ENCODE results near the gene KRT82. TPM values are rescaled to one million over a fixed set of nuclear protein-coding genes. Genes with fewer than 3 reads are reported as not detected.

Gene KRT82
- total RNA-seq, 2 donors from 2014 or later, result not detected

DNA sequence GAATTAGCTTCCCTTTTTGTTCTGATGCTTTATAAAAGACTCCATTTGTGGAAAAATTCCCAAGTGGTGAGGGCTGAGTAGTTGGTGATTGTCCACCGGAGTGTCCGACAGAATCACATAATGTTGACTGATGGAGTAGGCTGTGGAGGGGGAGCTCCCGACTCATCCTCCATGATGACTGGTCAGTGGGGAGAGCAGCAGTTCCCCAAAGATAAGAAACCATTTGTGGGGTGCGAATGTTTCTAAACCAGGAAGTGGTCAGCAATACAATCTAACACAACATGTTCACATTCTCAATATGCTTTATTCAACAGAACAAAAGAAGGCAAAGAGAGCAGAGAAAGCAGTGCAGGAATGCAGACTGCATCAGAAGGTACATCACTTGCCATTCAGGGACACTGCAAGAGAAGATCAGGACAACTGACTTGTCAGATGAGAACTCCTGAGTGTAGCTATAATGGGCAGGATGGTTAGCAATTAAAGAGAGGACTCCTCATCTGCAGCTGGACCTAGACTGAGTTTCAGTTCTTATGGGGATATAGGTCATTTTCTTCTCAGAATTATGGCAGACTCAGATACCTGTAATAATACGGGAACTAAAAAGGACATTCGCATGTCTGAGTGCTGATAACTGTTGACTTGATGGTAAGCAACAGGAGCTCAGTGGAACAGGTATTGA lies 40.4 kb upstream of the KRT82 start:
- no peaks in the 10 kb centered on the region for H3K4me1 ChIP-seq (ENCODE audit: control insufficient read depth, insufficient read depth, low read length)
- Mint-ChIP-seq H3K36me3 (ENCODE audit: low read depth) (no peaks in the 10 kb centered on the region), H3K27ac (no peak overlapping the region), H3K4me3 (no peak overlapping the region), H3K9me3 (no peaks in the 10 kb centered on the region), H3K4me1 (peaks cover 4% of the 10 kb centered on the region), H3K27me3 (ENCODE audit: insufficient read depth) (peaks cover 17% of the 10 kb centered on the region)
- H3K27me3 ChIP-seq (ENCODE audit: control insufficient read depth, insufficient read depth, low read length, poor library complexity, severe bottlenecking), result no peaks in the 10 kb centered on the region
- DNase-seq, result peak; percentile 17
- no peak overlapping the region for H3K27ac ChIP-seq (ENCODE audit: low read depth, low read length)
- no peaks in the 10 kb centered on the region for H3K9me3 ChIP-seq (ENCODE audit: control insufficient read depth, low read length)
- TF ChIP-seq, protein P1, sequence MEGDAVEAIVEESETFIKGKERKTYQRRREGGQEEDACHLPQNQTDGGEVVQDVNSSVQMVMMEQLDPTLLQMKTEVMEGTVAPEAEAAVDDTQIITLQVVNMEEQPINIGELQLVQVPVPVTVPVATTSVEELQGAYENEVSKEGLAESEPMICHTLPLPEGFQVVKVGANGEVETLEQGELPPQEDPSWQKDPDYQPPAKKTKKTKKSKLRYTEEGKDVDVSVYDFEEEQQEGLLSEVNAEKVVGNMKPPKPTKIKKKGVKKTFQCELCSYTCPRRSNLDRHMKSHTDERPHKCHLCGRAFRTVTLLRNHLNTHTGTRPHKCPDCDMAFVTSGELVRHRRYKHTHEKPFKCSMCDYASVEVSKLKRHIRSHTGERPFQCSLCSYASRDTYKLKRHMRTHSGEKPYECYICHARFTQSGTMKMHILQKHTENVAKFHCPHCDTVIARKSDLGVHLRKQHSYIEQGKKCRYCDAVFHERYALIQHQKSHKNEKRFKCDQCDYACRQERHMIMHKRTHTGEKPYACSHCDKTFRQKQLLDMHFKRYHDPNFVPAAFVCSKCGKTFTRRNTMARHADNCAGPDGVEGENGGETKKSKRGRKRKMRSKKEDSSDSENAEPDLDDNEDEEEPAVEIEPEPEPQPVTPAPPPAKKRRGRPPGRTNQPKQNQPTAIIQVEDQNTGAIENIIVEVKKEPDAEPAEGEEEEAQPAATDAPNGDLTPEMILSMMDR (conservative IDR thresholded peaks at IDR 0.05), result no peak
- H3K9ac ChIP-seq (ENCODE audit: extremely low read depth, low read length, poor library complexity, severe bottlenecking), result no peak overlapping the region
- no peaks in the 10 kb centered on the region for H3K36me3 ChIP-seq (ENCODE audit: control insufficient read depth, insufficient read depth, low read length)
- H3K4me3 ChIP-seq (ENCODE audit: low read length), result no peak overlapping the region
- 93% methylated on average over 3 to 6 of the region's 6 CpGs for WGBS, 2 experiments (ENCODE audit: insufficient coverage in 1 of 2, insufficient read length in 1 of 2)

DNA sequence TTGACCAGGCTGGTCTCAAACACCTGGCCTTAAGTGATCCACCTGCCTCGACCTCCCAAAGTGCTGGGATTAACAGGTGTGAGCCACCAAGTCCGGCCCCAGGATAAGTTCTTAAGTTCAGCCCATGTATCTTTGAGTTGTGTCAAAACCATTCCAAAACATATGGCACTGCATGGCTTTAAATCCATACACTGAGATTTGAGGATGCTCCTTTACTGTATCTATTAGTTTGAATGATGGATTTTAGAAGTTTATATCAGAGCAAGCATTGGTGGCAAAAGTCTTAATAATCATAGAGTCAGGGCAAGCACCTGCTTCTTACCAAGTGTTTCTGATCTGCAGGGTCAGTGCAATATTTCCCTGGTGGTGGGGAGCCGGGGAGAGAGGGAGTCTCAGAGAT lies 39.7 kb upstream of the KRT82 start:
- Mint-ChIP-seq H3K4me1 (peaks cover 4% of the 10 kb centered on the region), H3K4me3 (no peak overlapping the region), H3K36me3 (ENCODE audit: low read depth) (no peaks in the 10 kb centered on the region), H3K9me3 (no peaks in the 10 kb centered on the region), H3K27me3 (ENCODE audit: insufficient read depth) (peaks cover 17% of the 10 kb centered on the region), H3K27ac (no peak overlapping the region)
- H3K4me3 ChIP-seq (ENCODE audit: low read length), result no peak overlapping the region
- 73 to 78% methylated on average over 2 to 3 of the region's 3 CpGs for WGBS, 2 experiments (ENCODE audit: insufficient coverage in 1 of 2, insufficient read length in 1 of 2)
- H3K4me1 ChIP-seq (ENCODE audit: control insufficient read depth, insufficient read depth, low read length), result no peaks in the 10 kb centered on the region
- TF ChIP-seq, protein P1 (conservative IDR thresholded peaks at IDR 0.05), result no peak
- peak; percentile 13 for DNase-seq
- no peaks in the 10 kb centered on the region for H3K9me3 ChIP-seq (ENCODE audit: control insufficient read depth, low read length)
- H3K9ac ChIP-seq (ENCODE audit: extremely low read depth, low read length, poor library complexity, severe bottlenecking), result no peak overlapping the region
- no peaks in the 10 kb centered on the region for H3K36me3 ChIP-seq (ENCODE audit: control insufficient read depth, insufficient read depth, low read length)
- H3K27me3 ChIP-seq (ENCODE audit: control insufficient read depth, insufficient read depth, low read length, poor library complexity, severe bottlenecking), result no peaks in the 10 kb centered on the region
- no peak overlapping the region for H3K27ac ChIP-seq (ENCODE audit: low read depth, low read length)

DNA sequence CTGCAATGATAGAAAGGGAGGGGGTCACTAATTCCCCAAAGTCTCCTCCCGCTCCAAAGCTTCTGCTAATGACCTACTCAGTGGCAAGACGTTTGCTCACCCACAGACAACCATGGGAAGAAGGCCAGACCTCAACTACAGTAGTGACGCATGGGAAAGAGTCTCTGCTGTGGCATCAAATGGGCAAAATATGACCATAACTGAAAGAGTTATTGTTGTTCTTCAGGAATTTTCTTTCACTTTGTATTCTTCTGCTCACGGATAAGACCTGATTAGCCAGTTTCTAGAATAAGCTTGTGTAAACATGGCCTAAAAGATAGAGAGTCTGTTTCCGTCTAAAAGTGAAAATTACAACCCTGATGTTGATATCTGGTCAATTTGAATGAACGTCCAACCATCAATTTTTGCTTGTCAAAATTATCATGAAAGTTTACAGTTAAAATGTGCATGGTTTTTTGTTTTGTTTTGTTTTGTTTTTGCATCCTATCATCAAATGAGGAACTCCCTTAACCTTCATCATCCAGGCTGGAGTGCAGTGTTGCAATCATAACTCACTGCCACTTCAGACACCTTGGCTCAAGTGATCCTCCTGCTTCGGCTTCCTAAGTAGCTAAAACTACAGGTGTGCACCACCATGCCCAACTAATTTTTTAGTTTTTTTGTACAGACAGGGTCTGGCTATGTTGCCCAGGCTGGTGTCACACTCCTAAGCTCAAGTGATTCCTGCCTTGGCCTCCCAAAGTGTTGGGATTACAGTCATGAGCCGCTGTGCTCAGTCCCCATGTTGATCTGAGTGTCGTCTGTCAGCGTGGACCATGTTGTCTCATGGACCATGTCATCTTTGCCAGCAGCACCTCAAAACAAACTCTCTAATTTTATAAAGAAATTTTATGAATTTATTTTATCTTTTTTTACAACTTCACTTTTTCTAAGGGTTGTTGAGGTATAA lies 38.8 kb upstream of the KRT82 start:
- Mint-ChIP-seq H3K27me3 (ENCODE audit: insufficient read depth) (peaks cover 8% of the 10 kb centered on the region), H3K36me3 (ENCODE audit: low read depth) (no peaks in the 10 kb centered on the region), H3K9me3 (no peaks in the 10 kb centered on the region), H3K4me3 (no peak overlapping the region), H3K4me1 (peaks cover 4% of the 10 kb centered on the region), H3K27ac (no peak overlapping the region)
- no peaks in the 10 kb centered on the region for H3K4me1 ChIP-seq (ENCODE audit: control insufficient read depth, insufficient read depth, low read length)
- H3K9me3 ChIP-seq (ENCODE audit: control insufficient read depth, low read length), result no peaks in the 10 kb centered on the region
- 82 to 86% methylated on average over 7 to 10 of the region's 10 CpGs for whole genome bisulfite sequencing, 2 experiments (ENCODE audit: insufficient coverage in 1 of 2, insufficient read length in 1 of 2)
- H3K9ac ChIP-seq (ENCODE audit: extremely low read depth, low read length, poor library complexity, severe bottlenecking), result no peak overlapping the region
- DNase-seq, result peak; percentile 13
- no peak overlapping the region for H3K27ac ChIP-seq (ENCODE audit: low read depth, low read length)
- no peak overlapping the region for H3K4me3 ChIP-seq (ENCODE audit: low read length)
- no peaks in the 10 kb centered on the region for H3K27me3 ChIP-seq (ENCODE audit: control insufficient read depth, insufficient read depth, low read length, poor library complexity, severe bottlenecking)
- H3K36me3 ChIP-seq (ENCODE audit: control insufficient read depth, insufficient read depth, low read length), result no peaks in the 10 kb centered on the region
- TF ChIP-seq, protein P1 (conservative IDR thresholded peaks at IDR 0.05), result no peak

Data from endodermal cell (in vitro differentiated cells).